Suprapubic skin (tissue), 4 donors: Measurements from ENCODE around the gene ZFP69.

Source experiments
- POLR2A ChIP-seq, 2 donors: fragments of 450-650 bp; IDR thresholded peaks; one replicate each; pipeline ENCODE4 v1.6.1; 2017; ENCODE audit warnings: antibody characterized with exemption in 2 of 2, mild to moderate bottlenecking in 2 of 2, moderate library complexity in 2 of 2
- POLR2AphosphoS5 ChIP-seq, 3 donors: sonication (generic); formaldehyde crosslinking; IDR thresholded peaks; one replicate each; pipeline ENCODE4 v1.6.1; 2017; ENCODE audit warnings: antibody characterized with exemption in 3 of 3
- TF ChIP-seq, protein P1 (sequence below), 2 donors: fragments of 200-600 bp in 1 of 2; fragments of 450-650 bp in 1 of 2; sonication (generic) in 1 of 2; IDR thresholded peaks; one replicate each; pipeline ENCODE4 v1.5.1; 2016 to 2019; ENCODE audit warnings: antibody characterized with exemption in 2 of 2, mild to moderate bottlenecking in 1 of 2, moderate library complexity in 1 of 2

DNA sequence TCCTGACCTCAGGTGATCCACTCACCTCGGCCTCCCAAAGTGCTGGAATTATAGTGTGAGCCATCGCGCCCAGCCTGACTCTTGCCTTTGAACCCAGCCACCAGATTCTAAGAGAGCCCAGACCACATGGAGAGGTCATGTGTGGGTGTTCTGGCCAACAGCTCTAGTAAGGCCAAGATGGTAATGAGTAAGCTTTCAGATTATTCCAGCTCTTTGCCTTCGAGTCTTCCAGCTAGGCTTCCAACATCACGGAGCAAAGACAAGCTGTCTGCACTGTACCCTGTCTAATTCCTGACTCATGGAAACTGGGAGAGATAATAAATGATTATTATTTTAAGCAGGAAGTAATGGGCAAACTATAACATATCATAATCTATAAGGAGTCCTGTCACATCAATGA is 41.6 kb upstream of the ZFP69 start:
- TF ChIP-seq, protein P1, sequence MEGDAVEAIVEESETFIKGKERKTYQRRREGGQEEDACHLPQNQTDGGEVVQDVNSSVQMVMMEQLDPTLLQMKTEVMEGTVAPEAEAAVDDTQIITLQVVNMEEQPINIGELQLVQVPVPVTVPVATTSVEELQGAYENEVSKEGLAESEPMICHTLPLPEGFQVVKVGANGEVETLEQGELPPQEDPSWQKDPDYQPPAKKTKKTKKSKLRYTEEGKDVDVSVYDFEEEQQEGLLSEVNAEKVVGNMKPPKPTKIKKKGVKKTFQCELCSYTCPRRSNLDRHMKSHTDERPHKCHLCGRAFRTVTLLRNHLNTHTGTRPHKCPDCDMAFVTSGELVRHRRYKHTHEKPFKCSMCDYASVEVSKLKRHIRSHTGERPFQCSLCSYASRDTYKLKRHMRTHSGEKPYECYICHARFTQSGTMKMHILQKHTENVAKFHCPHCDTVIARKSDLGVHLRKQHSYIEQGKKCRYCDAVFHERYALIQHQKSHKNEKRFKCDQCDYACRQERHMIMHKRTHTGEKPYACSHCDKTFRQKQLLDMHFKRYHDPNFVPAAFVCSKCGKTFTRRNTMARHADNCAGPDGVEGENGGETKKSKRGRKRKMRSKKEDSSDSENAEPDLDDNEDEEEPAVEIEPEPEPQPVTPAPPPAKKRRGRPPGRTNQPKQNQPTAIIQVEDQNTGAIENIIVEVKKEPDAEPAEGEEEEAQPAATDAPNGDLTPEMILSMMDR (IDR thresholded peaks at IDR 0.05), result no peak
- no peak for TF ChIP-seq POLR2A (IDR thresholded peaks at IDR 0.05)
- TF ChIP-seq POLR2AphosphoS5 (IDR thresholded peaks at IDR 0.05), result no peak
